Astrocyte of the cerebellum (primary cell): ENCODE data around the gene PLA2G15.

ENCODE experiments used
- DNase-seq: peaks from one replicate; pipeline ENCODE4 v3.0.0-alpha.2; 2011; ENCODE audit warnings: low read depth
- H3K4me3 ChIP-seq: 2 replicates; pipeline ENCODE4 v1.5.1; 2011; ENCODE audit warnings: mild to moderate bottlenecking, low read depth, low read length, moderate library complexity
- in situ Hi-C: cut with HindIII; loops from 2 replicates; pipeline ENCODE4 v1.10.0; 2017; ENCODE audit warnings: low sequenced_read_pairs
- TF ChIP-seq, protein P1 (sequence below): IDR thresholded peaks from 2 replicates; pipeline ENCODE4 v1.5.1; 2012; ENCODE audit warnings: low read length, low read depth, moderate library complexity, mild to moderate bottlenecking; ENCODE audit errors: missing control alignments

Gene PLA2G15

DNA sequence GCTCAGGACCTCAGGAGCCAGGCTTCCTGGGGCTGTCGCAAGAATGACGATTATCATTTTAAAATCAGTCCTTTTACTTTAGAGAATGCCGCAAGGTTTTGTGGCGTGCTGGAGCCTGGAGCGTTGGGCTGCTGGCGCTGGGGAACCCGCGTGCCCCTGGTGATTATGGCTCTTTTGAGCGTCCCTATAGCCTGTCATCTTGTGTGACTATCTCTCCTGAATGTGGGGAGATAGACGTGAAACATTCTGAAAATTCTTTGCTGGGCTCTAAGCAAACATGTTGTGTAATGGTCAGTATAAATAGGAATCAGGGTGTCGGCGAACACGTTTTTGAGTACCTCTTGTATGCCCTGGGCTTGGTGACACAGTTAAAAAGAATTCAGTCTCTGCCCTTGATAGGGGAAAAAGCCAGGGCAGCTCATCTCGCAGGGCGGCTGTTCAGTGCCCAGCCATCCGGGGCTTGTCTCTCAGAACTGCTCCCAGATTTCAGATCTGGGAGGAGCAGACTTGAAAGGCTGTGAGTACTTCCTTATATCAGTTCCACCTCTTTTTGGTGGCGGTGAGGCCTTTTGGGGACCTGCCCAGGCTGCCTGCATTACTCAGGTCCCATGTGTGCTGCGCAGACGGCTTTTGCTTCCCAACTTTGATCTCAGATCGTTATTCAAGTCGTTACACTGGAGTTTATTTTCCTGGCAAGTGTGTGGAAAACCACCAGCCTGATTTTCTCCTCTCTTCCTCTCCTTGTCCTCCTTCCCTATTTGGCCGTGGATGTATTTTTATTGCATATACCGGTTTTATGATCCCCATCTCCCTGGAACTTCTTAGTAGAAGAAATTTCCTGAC, 20.1 kb downstream of the PLA2G15 start:
- TF ChIP-seq, protein P1, sequence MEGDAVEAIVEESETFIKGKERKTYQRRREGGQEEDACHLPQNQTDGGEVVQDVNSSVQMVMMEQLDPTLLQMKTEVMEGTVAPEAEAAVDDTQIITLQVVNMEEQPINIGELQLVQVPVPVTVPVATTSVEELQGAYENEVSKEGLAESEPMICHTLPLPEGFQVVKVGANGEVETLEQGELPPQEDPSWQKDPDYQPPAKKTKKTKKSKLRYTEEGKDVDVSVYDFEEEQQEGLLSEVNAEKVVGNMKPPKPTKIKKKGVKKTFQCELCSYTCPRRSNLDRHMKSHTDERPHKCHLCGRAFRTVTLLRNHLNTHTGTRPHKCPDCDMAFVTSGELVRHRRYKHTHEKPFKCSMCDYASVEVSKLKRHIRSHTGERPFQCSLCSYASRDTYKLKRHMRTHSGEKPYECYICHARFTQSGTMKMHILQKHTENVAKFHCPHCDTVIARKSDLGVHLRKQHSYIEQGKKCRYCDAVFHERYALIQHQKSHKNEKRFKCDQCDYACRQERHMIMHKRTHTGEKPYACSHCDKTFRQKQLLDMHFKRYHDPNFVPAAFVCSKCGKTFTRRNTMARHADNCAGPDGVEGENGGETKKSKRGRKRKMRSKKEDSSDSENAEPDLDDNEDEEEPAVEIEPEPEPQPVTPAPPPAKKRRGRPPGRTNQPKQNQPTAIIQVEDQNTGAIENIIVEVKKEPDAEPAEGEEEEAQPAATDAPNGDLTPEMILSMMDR: no peak
- in situ Hi-C loops: no loop called here
- no peak for DNase-seq
- H3K4me3 ChIP-seq: peak overlapping the region; percentile 84

GRCh38 chr16:68267612-68268405, 22.6 kb downstream of the PLA2G15 start:
- in situ Hi-C loops: no loop called here
- no peak overlapping the region for H3K4me3 ChIP-seq
- TF ChIP-seq, protein P1: no peak
- no peak for DNase-seq

- no peak for DNase-seq
- H3K4me3 ChIP-seq: no peak overlapping the region
- in situ Hi-C loops: no loop called here
- TF ChIP-seq, protein P1: no peak
These were observed 24.6 kb downstream of the PLA2G15 start for GRCh38 chr16:68269793-68270192.

DNA sequence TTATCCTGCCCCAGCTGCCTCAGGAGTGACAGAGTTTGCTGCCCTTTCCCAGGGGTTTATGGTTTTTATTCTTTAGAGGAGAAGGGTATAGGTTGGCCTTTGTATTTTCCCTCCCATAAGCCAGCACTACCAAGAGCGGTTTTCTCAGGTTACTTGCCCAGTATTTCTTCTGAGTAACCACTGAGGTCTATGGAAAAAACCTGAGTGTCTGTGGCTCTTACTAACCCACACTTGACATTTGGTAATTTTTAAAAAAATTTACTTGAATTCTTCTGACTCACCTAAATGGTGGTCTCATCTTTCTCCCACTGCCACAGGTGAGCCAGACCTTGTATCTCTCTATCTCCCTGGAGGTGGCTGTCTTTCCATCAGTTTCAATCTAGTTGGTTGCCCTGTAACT, 25.2 kb downstream of the PLA2G15 start:
- H3K4me3 ChIP-seq: no peak overlapping the region
- no peak for DNase-seq
- in situ Hi-C loops: no loop called here
- TF ChIP-seq, protein P1: no peak

GRCh38 chr16:68272507-68273209, 27.5 kb downstream of the PLA2G15 start:
- DNase-seq: no peak
- TF ChIP-seq, protein P1: no peak
- in situ Hi-C loops: no loop called here
- H3K4me3 ChIP-seq: no peak overlapping the region

DNA sequence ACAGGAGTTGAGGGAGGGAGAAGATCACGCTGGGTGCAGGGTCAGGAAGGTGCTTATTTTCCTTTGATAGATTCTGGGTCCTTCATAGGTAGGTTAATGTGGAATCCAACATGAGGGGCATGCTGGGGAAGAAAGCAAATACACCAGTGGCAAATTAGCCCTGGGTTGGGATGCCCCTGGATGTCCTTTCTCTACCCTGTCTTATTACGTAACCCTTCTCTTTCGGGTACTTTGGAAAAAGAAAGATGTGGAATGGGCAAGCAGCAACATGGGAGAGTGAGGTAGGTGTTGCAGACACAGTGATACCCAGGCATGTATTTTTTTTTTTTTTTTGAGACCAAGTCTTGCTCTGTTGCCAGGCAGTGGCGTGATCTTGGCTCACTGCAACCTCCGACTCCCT, 28.3 kb downstream of the PLA2G15 start:
- TF ChIP-seq, protein P1: no peak
- in situ Hi-C loops: no loop called here
- H3K4me3 ChIP-seq: no peak overlapping the region
- DNase-seq: no peak
